HG02938 (cell line): Measurements from ENCODE around the gene FAM53B.

Source experiments
- ATAC-seq: cut with Tn5 transposase; IDR thresholded peaks from one replicate; pipeline ENCODE4 v1.9.1; 2021; ENCODE audit warnings: mild to moderate bottlenecking, moderate library complexity; ENCODE audit not compliant: unreplicated experiment

FAM53B gene

DNA sequence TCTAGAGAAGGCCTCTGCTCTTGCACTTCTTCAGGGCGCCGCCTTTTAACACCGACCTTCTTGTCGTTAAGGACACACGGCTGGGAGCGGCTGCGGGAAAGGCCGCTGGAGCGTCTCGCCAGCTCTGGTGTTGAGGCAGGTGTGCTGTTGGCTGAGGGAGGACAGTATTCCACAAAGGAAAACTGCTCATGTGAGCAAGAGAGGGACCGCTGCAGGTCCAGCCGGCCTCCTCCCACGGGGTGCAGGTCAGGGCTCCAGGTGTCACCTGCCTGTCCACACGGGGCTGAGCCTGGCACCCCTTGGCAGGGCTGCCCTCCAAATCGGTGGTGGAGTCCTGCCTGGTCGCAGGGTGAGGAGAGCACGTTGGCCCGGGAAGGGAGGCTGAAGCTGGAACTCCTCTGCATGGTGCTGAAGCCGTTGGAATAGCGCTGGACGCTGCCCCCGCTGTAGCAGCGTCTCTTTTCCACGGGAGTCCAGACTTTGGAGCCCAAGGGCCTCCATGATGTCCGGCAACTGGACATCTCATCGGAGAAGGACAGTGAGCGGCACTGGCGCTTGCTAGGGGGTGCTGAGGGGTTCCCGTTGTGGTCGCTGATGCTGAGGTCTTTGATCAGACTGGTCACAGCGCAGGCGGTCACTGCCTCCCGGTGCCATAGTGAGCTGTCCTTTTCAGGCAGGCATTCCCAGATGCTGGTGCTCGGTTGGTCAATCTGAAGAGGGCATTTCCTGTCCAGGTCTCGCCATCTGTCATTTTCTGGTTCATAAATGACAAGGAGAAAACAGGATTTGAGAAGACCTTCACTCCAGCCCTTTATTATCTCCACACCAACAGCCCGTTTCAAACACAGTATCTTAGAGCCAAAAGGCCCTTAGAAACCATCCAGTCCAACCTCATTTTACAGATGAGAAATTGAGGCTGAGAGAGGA lies 62.3 kb downstream of the FAM53B start:
- no peak for ATAC-seq

DNA sequence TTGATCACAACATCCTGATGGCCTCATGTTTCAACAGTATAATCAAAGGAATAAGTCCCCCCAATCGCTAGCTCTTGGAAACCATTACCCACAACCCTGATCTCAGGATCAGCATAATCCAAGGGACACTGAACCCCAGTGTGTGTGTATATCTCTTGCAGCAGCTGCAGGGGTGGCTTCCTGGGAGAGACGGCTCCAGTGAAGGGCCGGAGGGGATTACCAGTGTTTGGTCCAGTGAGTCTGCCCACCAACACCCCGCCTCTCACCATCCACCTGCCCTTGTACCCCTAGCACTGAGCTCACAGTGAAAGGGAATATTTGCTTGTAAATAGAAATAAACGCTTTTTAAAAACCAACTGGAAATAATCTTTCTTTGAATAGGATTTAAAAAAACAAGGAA lies 63.1 kb downstream of the FAM53B start:
- no peak for ATAC-seq

DNA sequence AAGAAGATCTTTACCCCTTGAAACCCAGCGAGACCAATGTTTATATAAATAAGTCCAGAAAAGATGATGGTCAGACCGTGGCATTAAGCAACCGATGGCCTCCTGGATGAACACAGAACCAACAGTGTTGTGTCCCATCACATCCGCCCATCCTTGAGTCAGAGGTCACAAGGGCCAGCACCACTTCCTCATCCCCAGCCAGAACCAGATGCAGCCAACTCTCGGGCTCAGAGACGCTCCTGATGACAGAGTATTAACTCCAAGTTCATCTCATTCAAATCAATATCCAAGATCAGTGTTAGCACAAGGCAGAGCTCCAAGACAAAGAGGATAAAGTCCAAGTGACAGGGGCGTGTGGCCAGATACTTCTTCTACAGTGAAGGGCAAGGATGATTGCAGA lies 63.5 kb downstream of the FAM53B start:
- no peak for ATAC-seq

DNA sequence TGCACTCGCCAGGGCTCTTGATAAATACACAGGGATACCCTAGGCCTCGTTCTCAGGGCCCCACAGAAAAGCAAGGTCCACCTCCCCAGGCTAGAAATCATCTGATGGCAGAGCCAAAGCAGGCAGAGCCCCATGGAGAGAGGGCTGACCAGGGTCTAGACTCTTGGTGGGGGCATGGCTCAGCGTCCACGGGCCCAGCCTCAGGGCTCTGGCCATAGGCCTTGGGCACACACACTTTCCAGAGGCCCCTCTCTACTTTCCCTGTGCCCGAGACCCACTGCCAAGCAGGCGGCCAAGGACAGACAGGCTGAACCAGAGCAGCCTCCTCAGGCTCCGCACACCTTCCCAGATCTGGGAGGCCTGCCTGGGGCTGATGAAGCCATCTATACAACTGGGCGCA lies 64.8 kb downstream of the FAM53B start:
- ATAC-seq = no peak

DNA sequence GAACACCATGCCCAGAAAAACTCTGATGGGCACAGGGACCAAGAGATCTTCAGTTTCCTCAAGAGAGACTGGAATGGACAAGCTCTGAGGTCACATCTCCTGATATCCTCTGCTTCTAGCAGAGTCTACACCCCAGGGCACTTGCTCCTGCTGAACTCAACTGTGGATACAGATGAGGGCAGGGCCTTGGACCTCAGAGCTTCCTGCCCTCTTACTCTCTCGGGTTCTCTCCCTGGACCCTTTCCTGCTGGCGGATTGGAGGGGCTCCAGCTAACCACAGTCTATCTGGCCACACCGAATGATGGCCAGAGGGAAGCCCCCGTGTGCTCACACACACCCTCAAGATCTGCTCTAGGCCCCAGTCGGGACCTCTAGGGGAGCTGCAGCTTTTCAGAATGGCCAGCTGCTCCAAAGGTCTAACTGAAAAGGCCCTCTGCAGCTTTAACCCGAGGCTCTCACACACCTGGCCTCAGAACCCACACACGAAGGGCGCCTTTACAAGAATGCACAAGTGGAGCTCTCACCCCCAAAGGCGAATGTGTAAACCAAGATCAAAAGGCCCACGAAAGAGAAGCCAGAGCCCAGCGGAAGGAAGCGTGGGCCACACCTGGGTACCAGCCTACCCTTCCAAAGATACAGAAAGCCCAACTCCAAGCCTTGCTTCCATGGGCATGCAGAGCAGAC lies 65.5 kb downstream of the FAM53B start:
- no peak for ATAC-seq

DNA sequence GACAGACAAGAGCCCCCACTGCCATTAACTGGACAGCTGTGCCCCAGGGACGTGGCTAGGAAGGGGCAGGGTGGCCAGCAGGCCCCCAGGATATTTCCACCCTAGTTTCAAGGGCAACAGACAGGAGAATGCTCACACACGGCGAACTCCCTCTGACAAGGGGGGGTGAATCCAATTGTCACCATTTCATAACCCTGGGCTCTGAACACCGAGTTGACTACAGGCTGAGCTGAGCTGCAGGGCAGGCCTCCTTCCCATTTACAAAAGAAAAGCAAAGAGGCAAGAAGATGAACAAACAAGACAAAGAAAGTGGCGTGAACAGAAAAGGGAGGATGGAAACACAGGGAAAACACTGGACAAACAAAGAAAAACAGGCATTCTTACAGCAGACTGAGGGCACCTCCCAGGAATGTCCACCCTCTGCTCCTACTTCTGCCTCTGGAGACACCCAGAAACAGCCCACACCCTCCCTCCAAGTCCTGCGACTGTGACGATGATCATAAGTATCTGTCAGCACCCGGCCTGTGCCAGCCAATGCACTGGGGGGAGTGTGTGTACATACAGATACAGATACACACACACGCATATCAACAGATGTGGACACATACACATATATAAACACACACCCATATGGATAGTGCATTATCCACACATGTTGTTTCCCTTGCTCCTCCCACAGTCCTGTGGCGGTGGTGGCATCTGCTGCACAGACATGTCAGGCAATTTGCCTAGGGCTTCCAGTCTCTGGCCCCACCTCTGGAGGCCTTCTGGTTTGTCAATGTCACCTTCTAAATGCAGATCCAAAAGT lies 66.2 kb downstream of the FAM53B start:
- ATAC-seq = no peak

DNA sequence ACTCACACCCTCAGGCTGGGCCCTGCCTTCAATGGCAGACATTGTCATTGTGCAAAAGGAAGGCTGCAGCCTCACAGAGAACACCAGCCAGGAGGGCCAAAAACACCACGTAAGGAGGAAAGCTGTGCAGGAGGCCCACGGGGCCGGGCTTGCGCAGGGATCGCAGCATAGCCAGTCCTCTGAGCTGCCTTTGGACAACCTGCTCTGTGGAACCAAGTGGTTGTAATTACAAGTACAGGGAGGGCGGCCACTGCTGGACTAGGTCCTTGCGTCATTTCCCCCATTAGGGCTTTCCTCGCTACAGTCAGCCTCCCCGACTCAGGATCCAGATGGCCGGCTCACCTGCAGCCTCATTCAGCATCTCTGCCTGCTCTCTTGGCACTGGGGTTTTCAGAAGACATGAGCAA lies 66.9 kb downstream of the FAM53B start:
- no peak for ATAC-seq

DNA sequence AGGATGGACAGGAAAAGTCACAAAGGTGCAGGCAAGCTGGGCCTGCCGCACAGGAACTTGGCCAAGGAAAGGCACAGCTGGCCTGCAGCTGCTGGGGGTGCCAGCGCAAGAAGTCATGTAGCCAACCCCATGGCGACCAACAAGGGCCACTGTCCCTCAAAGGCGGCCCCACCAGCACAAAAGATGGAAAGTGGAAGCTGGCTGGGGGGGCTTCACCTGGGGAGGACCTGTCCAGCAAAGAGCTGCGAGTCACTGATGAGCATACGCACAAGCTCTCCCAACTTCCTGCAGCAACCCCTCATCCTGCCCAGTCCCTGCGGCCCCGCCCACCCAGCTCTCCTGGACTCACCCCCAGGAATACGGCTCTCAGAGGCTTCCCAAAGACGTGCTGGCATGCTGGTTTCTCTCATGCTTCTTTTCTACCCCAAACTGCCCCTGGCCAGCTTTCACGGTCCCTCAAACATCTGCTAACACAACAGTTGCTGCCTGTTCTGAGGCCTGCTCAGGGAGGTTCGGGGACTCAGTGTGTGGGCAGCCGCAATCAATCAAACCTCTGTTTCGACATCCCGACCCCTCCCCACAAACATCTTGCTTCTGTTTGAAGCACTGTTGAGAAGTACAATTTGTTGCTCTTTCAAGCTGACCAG lies 67.6 kb downstream of the FAM53B start:
- no peak for ATAC-seq

DNA sequence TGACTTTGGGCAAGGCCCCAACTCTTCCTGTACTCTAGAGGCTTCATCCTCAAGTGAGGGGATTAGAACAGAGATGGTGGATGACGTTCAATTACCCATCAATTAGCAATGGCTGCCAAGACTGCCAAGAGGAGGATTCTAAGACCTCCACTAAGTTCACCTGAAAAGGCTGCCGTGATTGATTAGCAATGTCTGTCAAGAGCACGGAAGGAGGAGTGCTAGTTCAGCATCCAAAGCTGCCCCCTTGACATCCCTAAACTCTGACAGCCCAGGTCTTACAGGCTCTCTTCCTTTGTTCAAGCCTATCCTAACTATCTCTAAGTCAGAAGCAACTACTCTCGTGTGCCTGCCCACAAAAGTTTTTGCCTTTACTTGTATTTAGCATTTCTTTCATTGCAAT lies 68.4 kb downstream of the FAM53B start:
- no peak for ATAC-seq

DNA sequence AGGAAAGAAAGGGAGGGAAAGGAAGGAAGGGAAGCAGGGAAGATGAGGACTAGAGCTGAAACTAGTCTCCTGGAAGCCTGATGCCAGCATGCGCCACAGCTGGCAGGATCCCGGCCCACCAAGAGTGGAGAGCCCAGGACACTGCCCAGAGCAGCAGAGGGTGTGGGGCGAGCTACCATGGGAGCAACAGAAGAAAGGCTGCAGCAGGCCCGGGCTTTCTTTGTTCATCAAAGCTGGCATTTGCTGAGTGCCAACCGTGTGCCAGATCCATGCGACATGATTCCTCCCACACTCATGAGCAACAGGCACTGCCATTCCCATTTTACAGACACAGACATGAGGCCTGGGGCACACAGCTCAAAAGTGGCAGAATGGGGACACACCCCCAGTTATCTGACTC lies 68.9 kb downstream of the FAM53B start:
- ATAC-seq = no peak

DNA sequence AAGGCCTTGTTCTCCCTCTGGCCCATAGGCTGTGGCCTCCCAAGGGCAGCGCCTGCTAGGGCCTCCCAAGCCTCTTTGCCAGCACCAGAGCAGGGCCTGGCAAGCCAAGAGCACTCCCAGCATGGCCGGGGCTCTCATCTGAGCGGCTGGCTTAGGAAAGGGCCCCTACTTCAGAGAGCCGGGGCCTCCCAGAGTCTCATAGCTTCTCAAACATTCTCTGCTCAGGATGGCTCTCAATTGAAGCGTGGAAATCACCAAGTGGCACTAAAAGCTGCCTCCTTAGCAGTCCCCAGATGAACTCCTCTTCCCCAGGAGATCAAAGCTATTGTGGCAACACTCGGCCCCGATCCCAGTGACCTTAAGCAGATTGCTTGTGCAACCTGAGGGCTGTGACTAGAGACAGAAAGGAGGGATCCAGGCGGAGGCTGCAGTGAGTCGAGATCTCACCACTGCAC lies 69.4 kb downstream of the FAM53B start:
- no peak for ATAC-seq

DNA sequence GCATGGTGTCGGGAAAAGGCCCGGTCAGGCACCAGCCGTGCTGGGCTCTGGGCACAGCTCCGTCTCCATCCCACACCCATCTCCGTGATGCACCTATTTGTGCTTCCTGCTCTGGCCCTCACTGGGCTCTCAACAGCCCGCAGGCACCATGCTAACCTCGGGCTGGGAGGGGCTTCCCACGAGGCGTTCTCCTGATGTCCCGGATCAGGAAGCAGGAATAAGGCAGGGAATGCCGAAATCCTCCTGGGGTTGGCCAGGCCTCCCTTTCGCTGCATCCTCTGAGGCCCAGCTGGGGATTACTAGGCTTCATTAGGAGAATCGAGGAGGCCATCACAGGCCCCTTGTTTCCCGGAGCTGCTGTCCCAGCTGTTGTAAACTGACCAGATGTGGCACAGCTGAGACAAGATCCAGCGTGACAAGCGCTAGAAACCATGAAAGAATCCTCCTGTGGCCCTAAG lies 72.0 kb downstream of the FAM53B start:
- ATAC-seq = no peak

DNA sequence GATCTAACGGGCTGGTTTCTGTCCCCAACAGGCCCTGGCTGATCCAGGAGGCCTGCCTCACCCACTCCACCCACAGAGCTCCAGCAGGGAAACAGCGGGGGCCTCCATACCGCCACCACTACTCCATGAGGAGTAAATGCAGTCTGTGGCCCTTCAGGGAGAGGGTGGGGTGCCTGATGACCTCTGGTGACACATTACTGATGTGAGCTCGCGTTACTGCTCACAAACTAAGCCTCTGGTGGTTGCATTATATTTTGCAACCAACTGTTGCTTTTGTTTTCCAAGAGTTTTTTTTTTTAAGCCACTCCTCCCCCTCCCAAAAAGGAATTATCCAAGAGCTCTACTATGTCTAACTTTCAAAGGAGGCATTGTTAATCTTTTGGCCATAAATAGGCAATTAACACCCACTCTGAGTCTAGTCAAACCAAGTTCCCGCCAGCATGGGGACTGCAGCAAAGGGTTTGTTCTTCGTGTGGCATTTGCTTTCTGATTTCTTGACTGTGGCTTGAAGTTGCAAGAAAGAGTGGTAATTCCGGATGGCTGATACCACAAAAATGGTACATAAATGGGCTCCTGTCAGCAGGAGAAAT lies 72.6 kb downstream of the FAM53B start:
- ATAC-seq = no peak

DNA sequence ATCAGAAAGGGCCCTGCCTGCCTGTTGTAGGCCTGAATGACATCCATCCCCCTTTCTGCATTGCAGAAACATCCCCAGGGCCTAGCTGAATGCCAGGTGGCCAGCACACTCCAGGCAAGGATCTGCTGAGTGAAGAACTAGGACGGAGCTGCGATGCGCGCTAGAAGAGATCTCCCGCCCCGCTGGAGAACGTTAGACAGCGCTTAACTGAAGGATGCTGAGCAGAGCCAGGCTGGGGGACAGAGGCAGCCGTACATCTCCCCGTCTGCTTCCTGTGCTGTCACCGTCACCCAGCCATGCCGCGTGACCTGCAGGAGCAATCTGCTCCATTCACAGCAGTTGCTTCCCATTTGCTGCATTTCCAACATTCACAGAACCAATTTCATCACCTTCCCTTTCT lies 73.3 kb downstream of the FAM53B start:
- ATAC-seq = no peak

DNA sequence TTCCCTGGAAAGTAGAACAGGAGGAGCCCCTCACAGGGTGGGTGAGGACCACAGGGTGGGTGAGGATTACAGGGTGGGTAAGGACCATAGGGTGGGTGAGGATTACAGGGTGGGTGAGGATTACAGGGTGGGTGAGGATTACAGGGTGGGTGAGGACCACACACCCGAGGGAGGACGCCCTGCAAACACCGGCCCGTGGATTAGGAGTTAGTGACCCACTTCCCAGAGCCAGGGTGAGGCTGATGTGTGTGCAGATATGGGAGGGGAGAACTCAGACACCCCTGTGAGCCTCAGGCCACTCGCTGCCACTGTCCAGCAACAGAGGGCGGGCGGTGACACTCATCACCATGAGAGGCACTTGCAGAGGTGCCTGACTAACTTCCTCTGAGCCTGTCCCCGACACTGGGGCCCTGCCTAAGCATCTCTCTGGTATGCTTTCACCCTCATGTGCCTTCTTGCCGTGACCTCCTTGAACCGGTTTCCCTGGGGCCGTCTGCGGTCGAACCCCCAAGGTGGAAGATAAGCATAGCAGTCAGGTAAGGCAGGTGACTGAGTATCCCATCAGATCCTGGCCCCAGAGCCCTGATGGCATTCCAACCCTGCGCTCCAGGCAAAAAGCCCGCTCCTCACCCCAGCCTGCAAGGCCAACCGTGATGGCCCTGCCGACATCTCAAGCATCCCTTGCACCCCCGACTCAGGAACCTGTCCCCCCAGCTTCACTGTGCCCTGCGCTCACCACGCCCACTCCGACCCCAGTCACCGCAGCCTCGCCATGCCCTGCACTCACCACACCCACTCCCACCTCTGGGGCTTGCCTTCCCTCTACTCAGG lies 74.1 kb downstream of the FAM53B start:
- no peak for ATAC-seq

DNA sequence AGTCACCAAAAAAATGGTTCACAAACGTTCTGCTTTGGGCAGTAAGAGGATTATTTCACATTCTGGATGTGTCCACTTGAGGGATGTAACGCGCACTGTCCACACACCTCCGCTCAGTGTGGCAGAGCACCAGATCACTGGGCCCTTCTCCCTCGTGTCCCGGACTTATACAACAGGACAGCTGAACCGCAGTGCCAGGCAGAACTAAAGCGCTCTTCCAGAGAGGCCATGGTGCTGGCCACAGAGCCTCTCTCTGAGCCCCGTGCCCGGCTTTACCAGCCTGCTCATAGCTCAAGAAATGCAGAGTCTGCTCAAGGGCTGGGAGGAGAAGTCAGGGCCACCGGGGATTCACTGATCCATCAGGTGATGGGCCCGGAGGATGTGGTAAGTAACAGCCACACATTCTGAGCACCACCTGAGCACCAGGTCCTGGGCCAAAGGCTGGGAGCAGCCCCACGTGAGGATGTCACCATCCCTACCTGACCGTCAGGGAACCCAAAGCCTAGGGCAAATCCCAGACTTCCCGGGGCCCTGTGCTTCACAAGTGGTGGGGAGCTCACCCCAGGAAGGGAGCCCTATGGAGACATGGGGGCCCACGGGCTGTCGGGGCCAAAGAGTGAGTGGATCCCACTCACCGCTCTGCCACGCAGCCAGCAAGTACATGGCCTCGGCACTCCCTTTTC lies 74.9 kb downstream of the FAM53B start:
- no peak for ATAC-seq

DNA sequence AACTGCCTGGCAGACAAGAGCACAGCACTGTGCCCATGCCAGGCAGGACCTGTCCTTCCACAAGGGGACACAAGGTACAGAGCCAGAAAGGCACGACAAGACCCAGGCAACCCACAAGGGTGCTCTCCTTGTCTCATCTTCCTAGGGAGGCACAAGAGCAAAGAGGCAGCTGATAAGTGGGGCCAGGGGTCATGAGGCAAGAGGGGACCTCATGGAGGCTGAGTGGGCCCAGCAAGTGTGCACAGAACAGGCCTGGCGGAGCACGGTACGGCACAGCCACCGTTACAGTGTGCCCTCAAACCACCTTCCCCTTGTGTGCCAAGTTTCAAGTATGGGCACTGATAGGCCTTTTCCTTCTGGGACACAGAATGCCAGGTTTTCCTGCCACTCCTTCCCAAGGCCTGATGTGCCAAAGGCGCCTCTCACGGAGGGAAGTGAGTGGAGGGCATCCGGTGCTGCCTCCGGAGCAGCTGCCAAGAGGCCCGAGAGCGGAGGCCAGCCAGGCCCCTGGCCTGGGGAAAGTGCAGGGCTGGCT lies 75.6 kb downstream of the FAM53B start:
- ATAC-seq = no peak

DNA sequence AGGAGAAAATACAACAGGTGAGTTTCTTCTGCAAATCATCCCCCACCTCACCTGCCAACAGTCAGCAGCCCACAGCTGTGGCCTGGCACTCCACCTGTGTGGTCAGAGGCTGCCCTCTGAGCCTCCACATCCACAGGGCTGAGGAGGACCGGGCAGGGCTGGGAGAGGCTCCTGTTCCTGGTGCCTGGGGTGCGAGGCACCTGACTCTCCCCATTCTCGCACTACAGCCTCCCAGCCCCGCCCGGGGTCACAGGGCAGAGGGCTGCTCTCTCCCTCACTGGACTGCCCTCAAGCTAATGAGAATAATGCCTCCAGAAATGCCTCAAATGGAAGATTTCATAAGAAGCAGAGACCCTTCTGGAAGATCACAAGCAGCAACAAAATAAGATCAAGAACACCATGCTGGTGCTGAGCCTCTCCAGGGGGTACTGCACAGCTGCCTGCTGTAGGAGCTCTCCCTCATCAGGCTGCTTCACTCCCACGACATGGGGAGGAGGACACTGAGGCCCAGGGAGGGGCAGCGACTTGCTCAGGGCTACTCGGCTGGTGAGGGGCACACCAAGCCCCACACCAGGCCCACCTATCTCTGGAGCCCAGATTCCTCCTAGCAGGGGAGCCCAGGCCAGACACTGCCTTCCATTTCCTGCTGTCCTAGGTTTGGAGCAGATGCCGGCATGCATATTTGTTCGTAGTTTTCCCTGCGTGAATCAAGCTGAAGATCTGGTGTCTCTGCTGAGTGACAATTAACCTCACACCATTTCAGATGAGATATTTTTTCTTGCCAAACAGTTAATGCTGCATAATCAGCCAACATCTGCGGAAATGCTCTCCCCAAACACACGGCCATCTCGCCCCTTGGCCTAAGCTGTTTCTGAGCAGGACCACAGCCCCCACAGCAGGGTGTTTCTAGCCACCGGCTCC lies 76.5 kb downstream of the FAM53B start:
- no peak for ATAC-seq
